PC-9 (cell line): ENCODE measurements around the gene PSME4.

Experiments used
- EZH2 ChIP-seq: fragments of 200-600 bp; sonication (generic); IDR thresholded peaks from 2 replicates; pipeline ENCODE4 v1.8.0; 2017; ENCODE audit warnings: antibody characterized with exemption, low read depth
- TF ChIP-seq, protein P1 (sequence below): fragments of 200-600 bp; sonication (generic); conservative IDR thresholded peaks from 2 replicates; pipeline ENCODE4 v1.6.1; 2017; ENCODE audit warnings: mixed run types, antibody characterized with exemption, mild to moderate bottlenecking, moderate library complexity

DNA sequence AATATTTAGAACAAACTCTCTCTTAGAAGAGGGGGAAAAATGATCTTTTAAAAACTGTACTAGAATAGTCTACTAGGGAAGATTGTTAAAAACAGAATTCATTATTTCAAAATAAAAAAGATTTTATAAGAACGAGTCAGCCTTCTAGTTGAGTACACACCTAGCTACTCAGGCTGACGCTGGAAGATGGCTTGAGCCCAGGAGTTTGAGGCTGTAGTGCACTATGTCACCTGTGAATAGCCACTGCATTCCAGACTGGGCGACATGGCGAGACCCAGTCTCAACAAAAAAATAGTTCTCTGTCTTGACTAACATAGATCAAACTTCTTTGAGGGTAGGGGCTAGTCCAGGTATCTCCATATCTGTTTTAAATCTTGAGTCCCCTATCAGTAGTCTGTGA is 150.1 kb downstream of the PSME4 start:
- TF ChIP-seq, protein P1, sequence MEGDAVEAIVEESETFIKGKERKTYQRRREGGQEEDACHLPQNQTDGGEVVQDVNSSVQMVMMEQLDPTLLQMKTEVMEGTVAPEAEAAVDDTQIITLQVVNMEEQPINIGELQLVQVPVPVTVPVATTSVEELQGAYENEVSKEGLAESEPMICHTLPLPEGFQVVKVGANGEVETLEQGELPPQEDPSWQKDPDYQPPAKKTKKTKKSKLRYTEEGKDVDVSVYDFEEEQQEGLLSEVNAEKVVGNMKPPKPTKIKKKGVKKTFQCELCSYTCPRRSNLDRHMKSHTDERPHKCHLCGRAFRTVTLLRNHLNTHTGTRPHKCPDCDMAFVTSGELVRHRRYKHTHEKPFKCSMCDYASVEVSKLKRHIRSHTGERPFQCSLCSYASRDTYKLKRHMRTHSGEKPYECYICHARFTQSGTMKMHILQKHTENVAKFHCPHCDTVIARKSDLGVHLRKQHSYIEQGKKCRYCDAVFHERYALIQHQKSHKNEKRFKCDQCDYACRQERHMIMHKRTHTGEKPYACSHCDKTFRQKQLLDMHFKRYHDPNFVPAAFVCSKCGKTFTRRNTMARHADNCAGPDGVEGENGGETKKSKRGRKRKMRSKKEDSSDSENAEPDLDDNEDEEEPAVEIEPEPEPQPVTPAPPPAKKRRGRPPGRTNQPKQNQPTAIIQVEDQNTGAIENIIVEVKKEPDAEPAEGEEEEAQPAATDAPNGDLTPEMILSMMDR = no peak
- no peak for TF ChIP-seq EZH2
